GM18907 (cell line): ENCODE measurements around the gene SPINK7.
A peak's percentile ranks its signal among the peaks of the same experiment; 100 is the strongest.
"Not testable (repeated sequence)": the region's sequence is repeated elsewhere in the genome, so short reads cannot be mapped to it uniquely, and the experiment has no call there.

ENCODE experiments used
- ATAC-seq: cut with Tn5 transposase; IDR thresholded peaks from one replicate; pipeline ENCODE4 v1.9.1; 2021; ENCODE audit warnings: mild to moderate bottlenecking, moderate library complexity; ENCODE audit not compliant: unreplicated experiment

SPINK7 gene

DNA sequence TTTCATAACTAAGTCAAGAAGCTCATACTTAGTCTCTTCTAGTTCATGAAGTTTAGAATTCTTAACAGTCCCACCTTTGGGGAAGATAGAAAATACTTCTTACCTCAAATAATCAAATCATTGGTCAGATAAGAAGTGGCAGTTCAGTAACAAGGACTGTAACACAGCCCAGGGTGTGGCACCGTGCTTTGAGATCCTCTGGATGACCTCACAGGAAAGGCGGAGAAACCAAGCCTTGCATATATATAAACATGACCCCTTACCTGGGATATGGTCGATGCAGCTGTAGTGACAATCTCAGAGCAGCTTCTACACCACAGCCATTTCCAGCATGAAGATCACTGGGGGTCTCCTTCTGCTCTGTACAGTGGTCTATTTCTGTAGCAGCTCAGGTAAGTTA is at the start of gene SPINK7:
Gene SPINK7, plus strand, starts transcription at position 271 of the 400 bp plus-strand sequence. Its CDS starts 61 bp downstream, at position 332.
- no peak for ATAC-seq

DNA sequence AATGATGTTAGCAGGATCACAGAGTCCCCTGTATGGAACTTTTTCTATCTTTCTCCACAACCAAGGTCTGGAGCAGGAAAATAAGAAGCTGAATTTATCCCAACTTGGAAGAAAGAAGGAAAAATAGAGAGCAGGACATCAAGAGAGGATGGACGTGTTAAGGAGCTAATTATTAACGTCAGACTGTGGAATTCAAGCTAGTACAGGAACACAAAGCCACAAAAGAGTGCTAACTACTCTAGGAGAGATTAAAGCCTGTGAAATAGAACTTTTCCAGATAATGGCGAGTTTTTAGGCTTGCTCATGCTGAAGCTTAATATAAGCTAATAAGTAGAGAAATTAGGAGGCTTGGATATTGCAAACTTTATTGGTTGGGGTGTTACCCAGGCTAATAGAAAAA is 44.3 kb upstream of the SPINK7 start:
- no peak for ATAC-seq

- ATAC-seq, result no peak
Measured at GRCh38 chr5:148268566-148268965, 43.7 kb upstream of the SPINK7 start, which contains the start of gene SPINK13. TSS of gene SPINK13 (plus strand) at chr5:148268794. CDS start at chr5:148270073, 1,279 bp downstream.

DNA sequence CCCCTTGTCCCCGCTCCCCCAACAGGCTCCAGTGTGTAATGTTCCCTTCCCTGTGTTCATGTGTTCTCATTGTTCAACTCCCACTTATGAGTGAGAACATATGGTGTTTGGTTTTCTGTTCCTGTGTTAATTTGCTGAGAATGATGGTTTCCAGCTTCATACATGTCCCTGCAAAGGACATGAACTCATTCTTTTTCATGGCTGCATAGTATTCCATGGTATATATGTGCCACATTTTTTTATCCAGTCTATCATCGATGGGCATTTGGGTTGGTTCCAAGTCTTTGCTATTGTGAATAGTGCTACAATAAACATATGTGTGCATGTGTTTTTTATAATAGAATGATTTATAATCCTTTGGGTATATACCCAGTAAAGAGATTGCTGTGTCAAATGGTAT is 37.1 kb upstream of the SPINK7 start:
- not testable (repeated sequence) for ATAC-seq

DNA sequence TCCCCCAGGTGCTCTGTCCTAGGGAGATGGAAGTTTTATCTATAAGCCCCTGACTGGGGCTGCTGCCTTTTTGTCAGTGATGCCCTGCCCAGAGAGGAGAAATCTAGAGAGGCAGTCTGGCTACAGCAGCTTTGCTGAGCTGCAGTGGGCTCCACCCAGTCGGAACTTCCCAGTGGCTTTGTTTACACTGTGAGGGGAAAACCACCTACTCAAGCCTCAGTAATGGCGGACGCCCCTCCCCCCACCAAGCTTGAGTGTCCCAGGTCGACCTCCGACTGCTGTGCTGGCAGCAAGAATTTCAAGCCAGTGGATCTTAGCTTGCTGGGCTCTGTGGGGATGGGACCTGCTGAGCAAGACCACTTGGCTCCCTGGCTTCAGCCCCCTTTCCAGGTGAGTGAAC is 31.3 kb upstream of the SPINK7 start:
- ATAC-seq, result not testable (repeated sequence)

DNA sequence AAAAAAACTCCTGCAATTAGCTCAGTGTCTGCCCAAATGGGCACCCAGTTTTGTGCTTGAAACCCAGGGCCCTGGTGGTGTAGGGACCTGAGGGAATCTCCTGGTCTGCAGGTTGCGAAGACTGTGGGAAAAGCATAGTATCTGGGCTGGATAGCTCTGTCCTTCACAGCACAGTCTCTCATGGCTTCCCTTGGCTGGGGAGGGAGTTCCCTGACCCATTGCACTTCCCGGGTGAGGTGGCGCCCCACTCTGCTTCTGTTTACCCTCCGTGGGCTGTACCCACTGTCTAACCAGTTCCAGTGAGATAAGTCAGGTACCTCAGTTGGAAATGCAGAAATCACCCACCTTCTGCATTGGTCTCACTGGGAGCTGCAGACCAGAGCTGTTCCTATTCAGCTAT is 30.9 kb upstream of the SPINK7 start:
- not testable (repeated sequence) for ATAC-seq

DNA sequence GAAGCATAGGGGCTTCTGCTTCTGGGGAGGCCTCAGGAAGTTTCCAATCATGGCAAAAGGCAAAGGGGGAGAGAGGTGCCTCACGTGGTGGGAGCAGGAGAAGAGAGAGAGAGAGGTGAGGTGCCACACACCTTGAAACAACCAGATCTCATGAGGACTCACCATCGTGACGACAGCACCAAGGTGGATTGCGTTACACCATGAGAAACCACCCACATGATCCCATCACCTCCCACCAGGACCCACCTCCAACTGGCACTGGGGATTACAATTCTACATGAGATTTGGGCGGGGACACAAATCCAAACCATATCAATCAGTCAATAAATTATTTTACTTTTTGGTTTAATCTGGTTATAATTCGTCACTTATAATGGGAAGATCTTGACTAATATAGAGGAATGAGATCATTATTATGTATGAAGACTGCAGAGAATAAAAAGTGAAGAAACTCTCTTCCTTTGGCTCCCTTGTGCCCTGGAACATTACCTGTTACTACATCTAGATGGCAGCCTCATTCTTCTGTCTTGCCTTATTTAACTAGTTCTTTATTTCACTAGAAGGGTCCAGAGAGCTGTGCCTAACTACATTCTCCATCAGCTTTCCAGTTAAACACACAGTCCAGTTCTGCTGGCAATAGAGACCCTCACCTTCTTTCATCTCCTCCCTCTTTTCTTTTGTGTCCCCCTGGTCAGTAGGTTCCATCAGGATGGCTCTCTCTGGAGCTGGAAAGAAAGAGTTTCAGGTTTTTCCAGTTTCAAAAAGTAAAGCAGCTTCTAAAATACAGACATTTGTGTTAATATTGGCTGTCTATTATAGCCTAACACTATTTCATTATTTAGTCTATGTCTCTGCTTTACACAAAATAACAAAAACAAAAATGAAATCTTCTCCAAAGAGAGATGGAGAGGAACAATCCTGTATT is 21.7 kb upstream of the SPINK7 start:
- ATAC-seq, result no peak

DNA sequence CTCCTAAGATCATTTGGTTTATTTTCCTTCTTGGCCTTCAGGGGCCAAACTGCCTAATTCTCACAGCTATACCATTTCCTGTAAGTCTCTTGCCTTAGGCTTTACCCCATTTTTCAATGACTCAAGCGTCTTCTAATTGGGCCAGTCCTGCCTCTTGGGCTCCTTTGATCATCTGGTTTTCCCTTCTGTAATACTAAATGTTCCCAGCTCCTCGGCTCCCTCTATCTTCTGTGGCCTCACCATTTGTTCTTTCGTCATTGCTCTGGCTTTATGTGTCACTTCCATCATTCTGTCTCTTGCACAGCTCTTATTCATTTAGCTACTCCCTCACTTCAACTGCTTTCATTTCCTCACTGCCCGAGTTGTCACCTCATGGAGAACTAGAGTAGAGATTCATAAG is 14.5 kb upstream of the SPINK7 start:
- ATAC-seq, result no peak

DNA sequence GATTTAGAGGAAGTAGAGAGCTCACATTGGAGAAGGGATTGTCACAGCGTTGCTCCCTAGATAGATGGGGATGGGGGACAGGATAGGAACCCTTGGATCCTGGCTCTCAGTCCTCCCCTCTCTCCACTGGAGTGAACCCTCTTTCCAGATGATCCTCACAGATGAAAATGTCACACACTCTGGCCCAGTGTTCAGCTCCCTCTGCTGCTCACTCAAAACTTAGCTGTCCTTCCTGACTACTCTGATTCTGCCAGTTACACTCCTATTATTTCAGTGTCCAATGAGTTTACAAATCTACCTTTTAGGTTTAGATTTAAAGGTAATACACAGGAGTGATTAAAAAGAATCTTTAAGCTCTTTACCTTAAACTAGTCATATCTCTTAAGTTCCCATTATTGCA is 5.8 kb upstream of the SPINK7 start:
- ATAC-seq, result no peak

- no peak for ATAC-seq
Measured at GRCh38 chr5:148309019-148309418, 3.2 kb upstream of the SPINK7 start.

GRCh38 chr5:148309746-148310145 is 2.5 kb upstream of the SPINK7 start:
- ATAC-seq, result no peak

DNA sequence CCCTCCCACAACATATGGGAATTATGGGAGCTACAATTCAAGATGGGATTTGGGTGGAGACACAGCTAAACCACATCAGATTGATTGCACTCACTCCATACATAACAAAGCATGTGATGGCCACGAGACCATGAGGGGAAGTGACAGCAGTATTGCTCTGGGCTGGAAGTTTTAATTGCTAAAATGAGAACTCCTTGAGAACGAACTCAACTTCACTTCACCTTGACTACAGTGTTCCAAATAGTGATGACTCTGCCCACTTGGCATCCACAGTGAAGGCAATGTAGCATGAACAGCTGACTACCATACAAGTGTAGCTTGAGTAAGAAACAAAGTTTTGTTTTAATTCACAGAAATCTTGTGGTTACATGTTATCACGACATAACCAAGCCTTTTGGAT is 739 bp upstream of the SPINK7 start:
- ATAC-seq, result no peak

DNA sequence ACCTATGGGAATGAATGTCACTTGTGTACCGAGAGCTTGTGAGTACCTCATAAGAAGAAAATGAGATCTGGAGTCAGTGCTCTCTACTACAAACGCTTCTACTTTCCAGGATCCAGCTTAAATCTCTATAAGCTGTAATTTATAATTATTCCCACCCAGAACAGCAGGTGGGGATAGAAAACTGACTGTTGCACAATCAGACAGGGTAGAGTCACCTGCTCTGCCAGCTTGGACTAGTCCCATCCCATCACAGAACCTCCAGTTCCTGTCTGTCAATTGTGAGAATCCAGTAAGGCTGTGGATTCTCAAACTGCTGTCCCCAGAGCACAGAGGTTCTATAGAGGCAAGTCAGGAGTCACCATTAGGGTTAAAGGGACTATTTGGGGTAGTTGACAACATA is 2.0 kb downstream of the SPINK7 start:
- ATAC-seq, result no peak

GRCh38 chr5:148314731-148315130 is 2.5 kb downstream of the SPINK7 start:
- no peak for ATAC-seq

DNA sequence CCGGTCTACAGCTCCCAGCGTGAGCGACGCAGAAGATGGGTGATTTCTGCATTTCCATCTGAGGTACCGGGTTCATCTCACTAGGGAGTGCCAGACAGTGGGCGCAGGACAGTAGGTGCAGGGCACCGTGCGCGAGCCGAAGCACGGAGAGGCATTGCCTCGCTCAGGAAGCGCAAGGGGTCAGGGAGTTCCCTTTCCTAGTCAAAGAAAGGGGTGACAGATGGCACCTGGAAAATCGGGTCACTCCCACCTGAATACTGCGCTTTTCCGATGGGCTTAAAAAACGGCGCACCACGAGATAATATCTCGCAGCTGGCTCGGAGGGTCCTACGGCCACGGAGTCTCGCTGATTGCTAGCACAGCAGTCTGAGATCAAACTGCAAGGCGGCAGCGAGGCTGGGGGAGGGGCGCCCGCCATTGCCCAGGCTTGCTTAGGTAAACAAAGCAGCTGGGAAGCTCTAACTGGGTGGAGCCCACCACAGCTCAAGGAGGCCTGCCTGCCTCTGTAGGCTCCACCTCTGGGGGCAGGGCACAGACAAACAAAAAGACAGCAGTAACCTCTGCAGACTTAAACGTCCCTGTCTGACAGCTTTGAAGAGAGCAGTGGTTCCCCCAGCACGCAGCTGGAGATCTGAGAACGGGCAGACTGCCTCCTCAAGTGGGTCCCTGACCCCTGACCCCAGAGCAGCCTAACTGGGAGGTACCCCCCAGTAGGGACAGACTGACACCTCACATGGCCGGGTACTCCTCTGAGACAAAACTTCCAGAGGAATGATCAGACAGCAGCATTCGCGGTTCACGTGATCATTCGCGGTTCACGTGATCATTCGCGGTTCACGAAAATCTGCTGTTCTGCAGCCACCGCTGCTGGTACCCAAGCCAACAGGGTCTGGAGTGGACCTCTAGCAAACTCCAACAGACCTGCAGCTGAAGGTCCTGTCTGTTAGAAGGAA is 8.1 kb downstream of the SPINK7 start:
- not testable (repeated sequence) for ATAC-seq

DNA sequence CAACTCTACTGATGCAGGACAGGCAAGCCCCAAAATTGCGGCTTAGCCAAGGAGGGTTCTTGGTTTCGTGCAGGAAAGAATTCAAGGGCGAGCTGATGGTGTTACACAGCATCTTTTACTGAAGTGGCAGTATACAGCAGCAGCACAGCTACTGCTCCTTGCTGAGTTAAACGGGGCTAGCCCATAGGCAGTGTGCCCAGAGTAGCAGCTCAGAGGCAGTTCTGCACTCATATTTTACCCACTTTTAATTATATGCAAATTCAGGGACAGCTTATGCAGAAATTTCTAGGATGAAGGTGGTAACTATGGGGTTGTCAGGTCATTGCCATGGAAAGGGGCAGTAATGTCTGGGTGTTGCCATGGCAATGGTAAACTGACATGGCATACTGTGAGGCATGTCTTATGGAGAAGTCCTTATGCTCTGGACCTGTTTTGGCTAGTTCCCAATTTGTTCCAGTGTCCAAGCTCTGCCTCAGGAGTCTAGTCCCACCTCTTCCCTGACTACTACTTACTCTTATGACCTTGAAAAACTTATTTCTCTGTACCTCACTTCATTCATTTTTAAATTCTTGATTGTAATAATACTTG is 21.1 kb downstream of the SPINK7 start:
- ATAC-seq, result no peak

- no peak for ATAC-seq
Measured at GRCh38 chr5:148335259-148335658, 23.0 kb downstream of the SPINK7 start, which contains the start of gene SPINK9. TSS of gene SPINK9 (plus strand) at chr5:148335559. CDS start at chr5:148335614, 55 bp downstream.

GRCh38 chr5:148336704-148337435 is 24.6 kb downstream of the SPINK7 start:
- peak; percentile 95 for ATAC-seq

DNA sequence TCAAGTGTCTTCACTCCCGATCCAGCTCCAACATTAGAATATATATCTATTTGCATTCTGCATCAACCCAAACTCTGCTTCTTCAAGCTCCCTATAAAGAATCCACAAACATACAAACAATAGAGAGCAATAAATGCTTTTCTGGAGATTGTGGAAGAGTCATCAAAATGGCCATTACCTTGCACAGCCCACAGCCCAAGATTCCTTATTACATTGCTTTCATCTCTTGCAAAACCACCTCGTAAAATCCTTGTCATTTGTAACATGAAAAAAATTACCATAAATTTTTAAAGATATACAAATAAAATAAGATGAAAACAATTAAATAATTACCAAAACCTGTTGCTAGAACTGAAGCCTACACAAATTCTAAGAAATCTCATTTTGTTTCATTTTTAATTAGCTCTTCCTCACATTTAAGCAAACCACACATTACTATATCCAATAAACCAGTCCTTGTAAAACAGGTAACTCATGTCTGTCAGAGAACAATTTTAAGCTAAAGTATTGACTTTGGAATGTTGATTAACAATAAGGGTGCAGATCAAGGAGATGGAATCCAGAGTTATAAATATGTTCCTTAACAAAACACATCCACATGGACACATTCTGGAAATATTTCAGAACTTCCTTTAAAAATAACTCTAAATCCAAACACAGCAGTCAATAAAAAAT is 30.3 kb downstream of the SPINK7 start:
- ATAC-seq, result no peak

DNA sequence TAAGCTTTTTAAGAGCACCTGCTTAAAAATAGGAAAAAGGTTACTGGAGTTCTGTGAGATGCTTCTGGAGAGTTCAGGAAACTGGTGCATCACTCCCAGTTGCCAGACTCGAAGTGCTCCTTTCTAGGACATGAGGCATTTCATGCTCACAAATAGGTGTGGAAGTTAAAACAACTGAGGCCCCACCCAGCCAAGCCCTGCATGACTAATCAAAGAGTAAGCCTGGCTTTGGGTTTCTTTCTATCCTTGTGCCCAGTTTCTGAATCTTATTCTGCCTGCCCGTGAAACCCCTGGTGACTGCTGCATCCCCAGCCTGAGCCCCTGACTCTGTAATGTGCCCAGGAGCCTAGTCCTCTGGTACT is 30.8 kb downstream of the SPINK7 start:
- ATAC-seq, result no peak
